Parathyroid adenoma (tissue), 2 donors: ENCODE results near the gene APIP.

Experiments
- H2AFZ ChIP-seq: fragments of 300-600 bp; sonication (generic); one replicate; pipeline ENCODE4 v1.7.0; 2017; ENCODE audit warnings: antibody characterized with exemption, mild to moderate bottlenecking
- H3K27ac ChIP-seq: fragments of 300-600 bp; sonication (generic); one replicate; pipeline ENCODE4 v1.7.0; 2017
- H3K27me3 ChIP-seq: fragments of 300-600 bp; sonication (generic); one replicate; pipeline ENCODE4 v1.7.0; 2017; ENCODE audit warnings: low read length; ENCODE audit not compliant: control insufficient read depth, insufficient read depth
- H3K36me3 ChIP-seq: fragments of 300-600 bp; sonication (generic); one replicate; pipeline ENCODE4 v1.7.0; 2017; ENCODE audit warnings: low read length; ENCODE audit not compliant: control insufficient read depth, insufficient read depth
- H3K4me1 ChIP-seq: fragments of 300-600 bp; sonication (generic); one replicate; pipeline ENCODE4 v1.7.0; 2017; ENCODE audit warnings: control low read depth
- H3K4me2 ChIP-seq: fragments of 300-600 bp; sonication (generic); one replicate; pipeline ENCODE4 v1.7.0; 2017; ENCODE audit warnings: low read length
- H3K4me3 ChIP-seq: fragments of 300-600 bp; sonication (generic); one replicate; pipeline ENCODE4 v1.7.0; 2017; ENCODE audit warnings: low read depth, low read length
- H3K79me2 ChIP-seq: fragments of 300-600 bp; sonication (generic); one replicate; pipeline ENCODE4 v1.7.0; 2017; ENCODE audit warnings: control low read depth
- H3K9ac ChIP-seq: fragments of 300-600 bp; sonication (generic); one replicate; pipeline ENCODE4 v1.7.0; 2017; ENCODE audit warnings: mild to moderate bottlenecking
- H3K9me3 ChIP-seq: fragments of 300-600 bp; sonication (generic); one replicate; pipeline ENCODE4 v1.7.0; 2017; ENCODE audit warnings: low read length; ENCODE audit not compliant: control insufficient read depth
- CTCF ChIP-seq: fragments of 300-600 bp; sonication (generic); IDR thresholded peaks from one replicate; pipeline ENCODE4 v1.7.0; 2017; ENCODE audit warnings: antibody characterized with exemption, mild to moderate bottlenecking
- donor health status: primary hyperparathyroidism.

APIP gene

GRCh38 chr11:34928268-34928959 lies 12.2 kb upstream of the APIP start:
- Histone ChIP-seq H3K4me2 (no peak overlapping the region), H3K27me3 (no peaks in the 10 kb centered on the region), H2AFZ (no peak overlapping the region), H3K9ac (no peak overlapping the region), H3K4me1 (peaks cover 6% of the 10 kb centered on the region), H3K27ac (no peak overlapping the region), H3K36me3 (no peaks in the 10 kb centered on the region), H3K4me3 (no peak overlapping the region), H3K79me2 (peaks cover 16% of the 10 kb centered on the region), H3K9me3 (no peaks in the 10 kb centered on the region)
- no peak for TF ChIP-seq CTCF

- peaks cover 6% of the 10 kb centered on the region for H3K4me1 ChIP-seq
- H3K4me2 ChIP-seq, result no peak overlapping the region
- H3K9me3 ChIP-seq, result no peaks in the 10 kb centered on the region
- no peak overlapping the region for H3K27ac ChIP-seq
- no peaks in the 10 kb centered on the region for H3K27me3 ChIP-seq
- no peak overlapping the region for H3K4me3 ChIP-seq
- H3K36me3 ChIP-seq, result no peaks in the 10 kb centered on the region
- H3K9ac ChIP-seq, result no peak overlapping the region
- peaks cover 20% of the 10 kb centered on the region for H3K79me2 ChIP-seq
- no peak overlapping the region for H2AFZ ChIP-seq
- no peak for TF ChIP-seq CTCF
Observed at GRCh38 chr11:34926831-34927132, 10.6 kb upstream of the APIP start.

GRCh38 chr11:34926101-34926830 lies 10.1 kb upstream of the APIP start:
- Histone ChIP-seq H3K27ac (no peak overlapping the region), H3K9ac (no peak overlapping the region), H3K79me2 (peaks cover 21% of the 10 kb centered on the region), H3K27me3 (no peaks in the 10 kb centered on the region), H3K4me1 (peaks cover 6% of the 10 kb centered on the region), H3K4me2 (no peak overlapping the region), H2AFZ (no peak overlapping the region), H3K36me3 (no peaks in the 10 kb centered on the region), H3K9me3 (no peaks in the 10 kb centered on the region), H3K4me3 (no peak overlapping the region)
- TF ChIP-seq CTCF, result peak; percentile 49

GRCh38 chr11:34924714-34925113 lies 8.5 kb upstream of the APIP start:
- Histone ChIP-seq H3K9ac (no peak overlapping the region), H3K27me3 (no peaks in the 10 kb centered on the region), H2AFZ (no peak overlapping the region), H3K4me3 (no peak overlapping the region), H3K27ac (no peak overlapping the region), H3K4me2 (no peak overlapping the region), H3K36me3 (no peaks in the 10 kb centered on the region), H3K4me1 (peaks cover 6% of the 10 kb centered on the region), H3K79me2 (peaks cover 21% of the 10 kb centered on the region), H3K9me3 (no peaks in the 10 kb centered on the region)
- TF ChIP-seq CTCF, result no peak

- H3K27me3 ChIP-seq, result no peaks in the 10 kb centered on the region
- no peak for TF ChIP-seq CTCF
- H3K9ac ChIP-seq, result no peak overlapping the region
- H3K36me3 ChIP-seq, result no peaks in the 10 kb centered on the region
- no peak overlapping the region for H3K4me3 ChIP-seq
- peaks cover 32% of the 10 kb centered on the region for H3K79me2 ChIP-seq
- no peak overlapping the region for H2AFZ ChIP-seq
- no peak overlapping the region for H3K4me2 ChIP-seq
- H3K4me1 ChIP-seq, result peaks cover 6% of the 10 kb centered on the region
- no peaks in the 10 kb centered on the region for H3K9me3 ChIP-seq
- H3K27ac ChIP-seq, result no peak overlapping the region
Observed at GRCh38 chr11:34921156-34921555, 5.0 kb upstream of the APIP start.
